Right kidney (tissue), 1 donor: ENCODE results near the gene EPB41L2.

Experiments used
- DNase-seq: peaks from one replicate; pipeline ENCODE4 v3.0.0-alpha.2; 2016

The EPB41L2 gene

GRCh38 chr6:131062241-131063027 is 611 bp downstream of the EPB41L2 start:
- DNase-seq: peak; percentile 70

GRCh38 chr6:131061751-131062119 is 1.3 kb downstream of the EPB41L2 start:
- peak; percentile 17 for DNase-seq

GRCh38 chr6:131061041-131061750 is 1.8 kb downstream of the EPB41L2 start:
- DNase-seq: no peak

- no peak for DNase-seq
Measured at GRCh38 chr6:131060311-131060710, 2.7 kb downstream of the EPB41L2 start.

- DNase-seq: no peak
Measured at GRCh38 chr6:131059486-131059885, 3.6 kb downstream of the EPB41L2 start.

- no peak for DNase-seq
Measured at GRCh38 chr6:131058236-131058635, 4.8 kb downstream of the EPB41L2 start.

GRCh38 chr6:131054392-131055250 is 8.4 kb downstream of the EPB41L2 start:
- no peak for DNase-seq

- DNase-seq: no peak
Measured at GRCh38 chr6:131053546-131054240, 9.4 kb downstream of the EPB41L2 start.

GRCh38 chr6:131052181-131052580 is 10.9 kb downstream of the EPB41L2 start:
- DNase-seq: no peak

GRCh38 chr6:131051341-131051740 is 11.7 kb downstream of the EPB41L2 start:
- DNase-seq: no peak

GRCh38 chr6:131049608-131050007 is 13.4 kb downstream of the EPB41L2 start:
- no peak for DNase-seq

- no peak for DNase-seq
Measured at GRCh38 chr6:131048933-131049515, 14.0 kb downstream of the EPB41L2 start.

- no peak for DNase-seq
Measured at GRCh38 chr6:131048459-131048858, 14.6 kb downstream of the EPB41L2 start.

- DNase-seq: no peak
Measured at GRCh38 chr6:131045139-131045538, 17.9 kb downstream of the EPB41L2 start.

GRCh38 chr6:131043902-131044447 is 19.1 kb downstream of the EPB41L2 start:
- no peak for DNase-seq

- no peak for DNase-seq
Measured at GRCh38 chr6:131042664-131043063, 20.4 kb downstream of the EPB41L2 start.

- no peak for DNase-seq
Measured at GRCh38 chr6:131041814-131042213, 21.2 kb downstream of the EPB41L2 start.

- no peak for DNase-seq
Measured at GRCh38 chr6:131040866-131041265, 22.2 kb downstream of the EPB41L2 start.

GRCh38 chr6:131039345-131039680 is 23.7 kb downstream of the EPB41L2 start:
- DNase-seq: no peak

- DNase-seq: no peak
Measured at GRCh38 chr6:131038597-131039344, 24.3 kb downstream of the EPB41L2 start.
